NB4 (cell line): ENCODE data around the gene POLR2H.

Source experiments
- DNase-seq: peaks from one replicate; pipeline ENCODE4 v3.0.0; 2010; ENCODE audit warnings: low read depth
- H3K4me3 ChIP-seq: one replicate; pipeline ENCODE4 v1.5.1; 2011; ENCODE audit warnings: mild to moderate bottlenecking, low read depth, low read length, moderate library complexity
- MYC ChIP-seq: IDR thresholded peaks from 2 replicates; pipeline ENCODE4 v1.6.1; 2011; ENCODE audit warnings: low read depth, low read length
- POLR2A ChIP-seq: IDR thresholded peaks from 2 replicates; pipeline ENCODE4 v1.6.1; 2011; ENCODE audit warnings: mild to moderate bottlenecking; ENCODE audit not compliant: insufficient read length; ENCODE audit errors: extremely low read depth
- TF ChIP-seq, protein P1 (sequence below): IDR thresholded peaks from one replicate; pipeline ENCODE4 v1.5.1; 2012; ENCODE audit warnings: low read depth, low read length
- TF ChIP-seq, protein P2 (sequence below): IDR thresholded peaks from 2 replicates; pipeline ENCODE4 v1.6.1; 2011; ENCODE audit warnings: low read depth, low read length

POLR2H gene

DNA sequence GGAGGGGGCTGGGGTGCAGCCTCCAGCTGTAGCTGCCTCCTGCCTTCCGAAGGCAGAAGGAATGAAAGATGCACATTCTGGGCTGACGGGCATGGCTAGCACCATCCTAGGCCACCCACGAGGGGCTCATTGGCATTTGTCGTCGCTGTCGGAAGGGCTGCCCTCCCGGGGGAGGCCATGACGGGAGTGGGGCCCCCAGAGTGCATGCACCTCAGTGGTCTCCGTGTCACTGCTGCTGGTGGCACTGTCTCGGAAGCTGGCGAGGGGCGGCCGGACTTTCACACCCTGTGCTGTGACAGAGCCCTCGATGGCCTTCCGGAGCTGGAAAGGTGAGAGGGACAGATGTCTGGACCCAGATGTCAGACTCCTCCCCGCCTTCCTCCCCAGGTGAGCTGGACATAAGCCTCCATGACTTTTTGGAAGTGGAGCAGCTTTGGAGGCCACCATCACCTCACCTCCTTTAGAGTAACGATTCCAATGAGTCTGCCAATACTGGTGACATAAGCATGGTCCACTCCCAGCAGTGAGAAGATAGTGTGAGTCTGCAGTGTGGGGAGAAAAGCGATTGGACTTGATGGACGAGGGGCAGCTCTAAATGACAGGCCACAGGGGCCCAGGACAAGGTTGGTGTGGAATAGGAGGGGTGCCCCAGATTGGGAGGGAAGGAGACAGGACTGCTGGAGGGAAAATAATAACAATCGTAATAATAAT lies 14.9 kb upstream of the POLR2H start:
- no peak overlapping the region for H3K4me3 ChIP-seq
- TF ChIP-seq, protein P1, sequence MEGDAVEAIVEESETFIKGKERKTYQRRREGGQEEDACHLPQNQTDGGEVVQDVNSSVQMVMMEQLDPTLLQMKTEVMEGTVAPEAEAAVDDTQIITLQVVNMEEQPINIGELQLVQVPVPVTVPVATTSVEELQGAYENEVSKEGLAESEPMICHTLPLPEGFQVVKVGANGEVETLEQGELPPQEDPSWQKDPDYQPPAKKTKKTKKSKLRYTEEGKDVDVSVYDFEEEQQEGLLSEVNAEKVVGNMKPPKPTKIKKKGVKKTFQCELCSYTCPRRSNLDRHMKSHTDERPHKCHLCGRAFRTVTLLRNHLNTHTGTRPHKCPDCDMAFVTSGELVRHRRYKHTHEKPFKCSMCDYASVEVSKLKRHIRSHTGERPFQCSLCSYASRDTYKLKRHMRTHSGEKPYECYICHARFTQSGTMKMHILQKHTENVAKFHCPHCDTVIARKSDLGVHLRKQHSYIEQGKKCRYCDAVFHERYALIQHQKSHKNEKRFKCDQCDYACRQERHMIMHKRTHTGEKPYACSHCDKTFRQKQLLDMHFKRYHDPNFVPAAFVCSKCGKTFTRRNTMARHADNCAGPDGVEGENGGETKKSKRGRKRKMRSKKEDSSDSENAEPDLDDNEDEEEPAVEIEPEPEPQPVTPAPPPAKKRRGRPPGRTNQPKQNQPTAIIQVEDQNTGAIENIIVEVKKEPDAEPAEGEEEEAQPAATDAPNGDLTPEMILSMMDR = no peak
- no peak for TF ChIP-seq MYC
- no peak for TF ChIP-seq POLR2A
- TF ChIP-seq, protein P2, sequence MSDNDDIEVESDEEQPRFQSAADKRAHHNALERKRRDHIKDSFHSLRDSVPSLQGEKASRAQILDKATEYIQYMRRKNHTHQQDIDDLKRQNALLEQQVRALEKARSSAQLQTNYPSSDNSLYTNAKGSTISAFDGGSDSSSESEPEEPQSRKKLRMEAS = no peak
- no peak for DNase-seq

DNA sequence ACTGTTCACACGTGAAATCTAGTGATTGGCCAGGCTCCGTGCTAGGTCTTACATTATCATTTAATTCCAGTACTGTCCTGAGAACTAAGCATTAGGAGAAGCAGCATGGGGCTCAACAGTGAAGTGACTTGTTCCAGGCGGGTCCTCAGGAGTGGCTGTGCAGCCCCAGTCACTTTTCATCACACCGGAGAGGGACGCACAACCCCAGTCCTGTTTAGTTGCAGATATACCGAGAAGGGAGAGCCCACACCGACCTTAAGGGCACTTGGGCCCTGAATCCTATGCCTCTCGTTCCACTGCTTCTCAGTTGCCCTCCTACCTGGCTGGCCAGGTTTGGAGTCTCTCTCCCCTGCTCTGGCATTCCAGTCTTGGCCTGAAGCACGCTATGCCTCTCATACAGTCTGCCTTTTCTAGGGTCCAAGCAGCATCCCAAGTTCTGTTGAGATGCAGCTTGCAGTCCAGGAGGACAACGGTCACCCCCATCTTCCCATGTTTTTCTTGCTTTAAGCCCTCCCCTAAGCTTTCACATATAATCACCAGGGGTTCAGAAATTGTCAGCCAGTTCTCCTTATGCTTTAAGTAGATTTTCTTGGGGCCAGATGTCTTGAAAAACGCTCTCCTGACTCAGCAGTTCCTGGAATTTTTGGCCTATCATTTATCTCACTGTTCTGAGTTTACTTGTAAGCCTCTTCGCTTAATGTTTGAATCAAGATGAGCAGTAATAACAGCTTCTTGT lies 14.0 kb upstream of the POLR2H start:
- no peak overlapping the region for H3K4me3 ChIP-seq
- TF ChIP-seq MYC (no peak), POLR2A (no peak)
- TF ChIP-seq, protein P1 = no peak
- TF ChIP-seq, protein P2 = no peak
- no peak for DNase-seq

DNA sequence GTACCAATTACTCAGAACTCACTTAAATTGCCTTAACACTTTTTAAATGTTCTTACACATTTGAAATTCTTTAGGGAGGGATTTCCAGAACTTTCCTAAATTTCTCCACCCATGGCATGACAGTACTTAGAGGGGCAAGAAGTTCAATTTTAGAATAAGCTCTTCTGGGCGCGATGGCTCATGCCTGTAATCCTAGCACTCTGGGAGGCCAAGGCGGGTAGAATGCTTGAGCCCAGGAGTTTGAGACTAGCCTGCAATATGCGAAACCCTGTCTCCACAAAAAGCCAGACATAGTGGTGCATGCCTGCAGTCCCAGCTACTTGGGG lies 13.5 kb upstream of the POLR2H start:
- TF ChIP-seq, protein P2 = no peak
- TF ChIP-seq, protein P1 = no peak
- TF ChIP-seq MYC (no peak), POLR2A (no peak)
- H3K4me3 ChIP-seq = no peak overlapping the region
- no peak for DNase-seq

DNA sequence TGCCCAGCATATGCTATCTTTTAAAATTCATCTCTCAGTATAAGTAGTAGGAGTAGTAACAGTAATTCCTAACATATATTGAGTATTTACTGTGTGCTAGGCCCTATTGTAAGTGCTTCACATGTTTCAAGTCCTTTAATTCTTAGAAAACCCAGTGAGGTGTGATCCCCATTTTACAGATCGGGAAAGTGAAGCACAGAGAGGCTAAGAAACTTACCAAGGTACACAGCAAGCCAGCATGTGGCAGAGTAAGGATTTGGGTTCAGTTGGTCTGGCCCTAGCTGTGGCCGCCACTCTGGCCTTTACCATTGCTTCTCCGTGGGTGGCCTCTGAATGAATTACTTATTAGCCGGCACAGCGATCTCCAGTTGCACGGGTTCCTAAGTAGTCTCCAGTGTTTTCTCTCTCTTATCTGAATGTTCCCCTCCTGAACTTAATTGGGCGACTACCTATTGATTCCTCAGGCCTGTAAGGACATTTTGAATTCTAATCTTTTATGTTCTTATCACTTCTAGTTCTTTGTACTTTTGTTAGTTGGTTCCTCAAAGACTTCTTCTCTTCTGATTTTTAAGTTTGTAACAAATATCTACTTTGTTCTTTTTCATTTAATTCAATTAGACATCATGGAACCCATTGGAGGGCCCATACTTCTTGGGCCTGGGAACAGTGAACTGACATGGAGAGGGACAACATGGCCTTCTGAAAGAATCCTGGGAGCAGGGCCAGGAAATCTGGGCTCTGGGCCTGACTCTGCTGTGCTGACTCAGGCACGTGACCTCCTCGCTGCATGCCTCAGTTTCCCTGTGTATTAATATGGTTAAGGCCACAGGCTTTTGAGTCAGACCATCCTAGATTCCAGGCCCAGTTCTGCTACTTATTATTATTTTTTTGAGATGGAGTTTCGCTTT lies 11.7 kb upstream of the POLR2H start:
- no peak overlapping the region for H3K4me3 ChIP-seq
- DNase-seq = no peak
- TF ChIP-seq, protein P2 = no peak
- TF ChIP-seq POLR2A = no peak
- TF ChIP-seq, protein P1 = no peak
- TF ChIP-seq MYC = no peak

DNA sequence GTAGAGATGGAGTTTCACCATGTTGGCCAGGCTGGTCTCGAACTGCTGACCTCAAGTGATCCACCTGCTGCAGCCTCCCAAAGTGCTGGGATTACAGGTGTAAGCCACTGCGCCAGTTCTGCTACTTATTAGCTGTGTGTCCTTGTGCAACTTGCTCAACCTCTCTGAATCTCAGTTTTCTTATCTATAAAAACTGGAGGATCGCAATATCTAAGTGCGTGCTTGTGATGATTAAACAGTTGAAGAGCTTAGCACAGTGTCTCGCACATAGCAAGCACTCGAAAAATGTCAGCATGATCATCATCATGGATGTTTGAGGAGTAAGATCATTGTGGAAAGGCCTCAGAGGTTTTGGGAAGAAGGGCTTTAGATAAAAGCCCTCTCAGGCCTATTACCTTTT lies 10.9 kb upstream of the POLR2H start:
- TF ChIP-seq MYC = no peak
- TF ChIP-seq, protein P2 = no peak
- TF ChIP-seq, protein P1 = no peak
- TF ChIP-seq POLR2A = no peak
- no peak for DNase-seq
- no peak overlapping the region for H3K4me3 ChIP-seq
